Smooth muscle cell (in vitro differentiated cells): Measurements from ENCODE around the gene MBNL2. TPM values are rescaled to one million over a fixed set of nuclear protein-coding genes. Genes with fewer than 3 reads are reported as not detected.

Experiments
- DNase-seq: peaks from one replicate; lab custom pipeline; 2025; ENCODE audit not compliant: unreplicated experiment; lab: John Stamatoyannopoulos, UW
- H2AFZ ChIP-seq: fragments of 200-600 bp; sonication (generic); 2 replicates; pipeline ENCODE4 v1.6.0; 2016; ENCODE audit warnings: antibody characterized with exemption, low read depth, mild to moderate bottlenecking
- H3F3A ChIP-seq: fragments of 200-600 bp; sonication (generic); 2 replicates; pipeline ENCODE4 v1.6.0; 2017; ENCODE audit warnings: antibody characterized with exemption, low read depth
- H3K27ac ChIP-seq: fragments of 200-600 bp; sonication (generic); 2 replicates; pipeline ENCODE4 v1.5.1; 2016; ENCODE audit warnings: low read depth, mild to moderate bottlenecking
- H3K27me3 ChIP-seq: fragments of 200-600 bp; sonication (generic); 2 replicates; pipeline ENCODE4 v1.6.1; 2016; ENCODE audit warnings: low read depth, mild to moderate bottlenecking
- H3K36me3 ChIP-seq: fragments of 200-600 bp; sonication (generic); 2 replicates; pipeline ENCODE4 v1.5.1; 2016; ENCODE audit warnings: low read depth
- H3K4me1 ChIP-seq: fragments of 200-600 bp; sonication (generic); 2 replicates; pipeline ENCODE4 v1.5.1; 2016; ENCODE audit warnings: low read depth
- H3K4me2 ChIP-seq: fragments of 200-600 bp; sonication (generic); 2 replicates; pipeline ENCODE4 v1.6.0; 2016; ENCODE audit warnings: mild to moderate bottlenecking
- H3K4me3 ChIP-seq: fragments of 200-600 bp; sonication (generic); 2 replicates; pipeline ENCODE4 v1.5.1; 2016; ENCODE audit warnings: mild to moderate bottlenecking
- H3K79me2 ChIP-seq: fragments of 200-600 bp; sonication (generic); 2 replicates; pipeline ENCODE4 v1.6.0; 2016; ENCODE audit warnings: low read depth, mild to moderate bottlenecking
- H3K9ac ChIP-seq: fragments of 200-600 bp; sonication (generic); 2 replicates; pipeline ENCODE4 v1.6.0; 2016; ENCODE audit warnings: low read depth
- H3K9me3 ChIP-seq: fragments of 200-600 bp; sonication (generic); replicated peaks from 2 replicates; pipeline ENCODE4 v1.5.1; 2016; ENCODE audit warnings: low read depth
- H4K20me1 ChIP-seq: fragments of 200-600 bp; sonication (generic); 2 replicates; pipeline ENCODE4 v1.6.0; 2016; ENCODE audit warnings: low read depth
- CTCF ChIP-seq: fragments of 200-600 bp; sonication (generic); IDR thresholded peaks from 2 replicates; pipeline ENCODE4 v1.5.1; 2017; ENCODE audit warnings: borderline replicate concordance, mild to moderate bottlenecking, antibody characterized with exemption; ENCODE audit not compliant: insufficient read depth, poor library complexity, severe bottlenecking
- WGBS: methylation state at CpG from one replicate; pipeline ENCODE4 v1.1.7; 2016; ENCODE audit warnings: low lambda C conversion rate; 5-methylcytosine and 5-hydroxymethylcytosine counted together
- polyA plus RNA-seq: library from polyadenylated mRNA; unstranded; fragments of >200 nt; fragmentation: Nextera tagmentation; extraction: Ambion mirVana; gene quantifications from 2 replicates; pipeline ENCODE4 v1.2.1, GENCODE V29; 2016
- total RNA-seq: library from RNA; depleted of rRNA; stranded (reverse); fragments of >200 nt; gene quantifications from 2 replicates; pipeline ENCODE4 v1.2.3, GENCODE V29; 2014

Gene MBNL2
- total and polyA plus RNA-seq, 2 experiments from 2014 or later: 33.7 to 120 TPM

- Histone ChIP-seq H3K79me2 (no peaks in the 10 kb centered on the region), H3K9ac (no peak overlapping the region), H3K4me2 (no peak overlapping the region), H3K9me3 (no peaks in the 10 kb centered on the region), H3K36me3 (peaks cover 10% of the 10 kb centered on the region), H3K27ac (no peak overlapping the region), H3K4me3 (no peak overlapping the region), H2AFZ (no peak overlapping the region), H3K4me1 (no peaks in the 10 kb centered on the region), H4K20me1 (no peaks in the 10 kb centered on the region), H3F3A (no peaks in the 10 kb centered on the region), H3K27me3 (no peaks in the 10 kb centered on the region)
- TF ChIP-seq CTCF: no peak
- DNase-seq: no peak
- WGBS: 100% methylated on average over 1 of the region's 1 CpG
These were observed 165.8 kb downstream of the MBNL2 start for GRCh38 chr13:97387890-97388289.

- H3K27me3 ChIP-seq: no peaks in the 10 kb centered on the region
- no peaks in the 10 kb centered on the region for H4K20me1 ChIP-seq
- no peaks in the 10 kb centered on the region for H3K4me1 ChIP-seq
- H2AFZ ChIP-seq: no peak overlapping the region
- no peaks in the 10 kb centered on the region for H3F3A ChIP-seq
- H3K4me3 ChIP-seq: no peak overlapping the region
- H3K27ac ChIP-seq: no peak overlapping the region
- H3K9ac ChIP-seq: no peak overlapping the region
- H3K4me2 ChIP-seq: no peak overlapping the region
- peaks cover 10% of the 10 kb centered on the region for H3K36me3 ChIP-seq
- no peak for TF ChIP-seq CTCF
- 91% methylated on average over 3 of the region's 3 CpGs for WGBS
- no peaks in the 10 kb centered on the region for H3K79me2 ChIP-seq
- no peaks in the 10 kb centered on the region for H3K9me3 ChIP-seq
- no peak for DNase-seq
These were observed 166.2 kb downstream of the MBNL2 start for GRCh38 chr13:97388373-97388772.

- Histone ChIP-seq H3K4me2 (peak overlapping the region; percentile 25), H3K79me2 (no peaks in the 10 kb centered on the region), H3K4me1 (no peaks in the 10 kb centered on the region), H3F3A (peaks cover 9% of the 10 kb centered on the region), H3K27me3 (no peaks in the 10 kb centered on the region), H4K20me1 (no peaks in the 10 kb centered on the region), H3K9me3 (no peaks in the 10 kb centered on the region), H2AFZ (no peak overlapping the region), H3K36me3 (peaks cover 10% of the 10 kb centered on the region), H3K4me3 (no peak overlapping the region), H3K9ac (no peak overlapping the region), H3K27ac (no peak overlapping the region)
- 81% methylated on average over 3 of the region's 3 CpGs for WGBS
- no peak for TF ChIP-seq CTCF
- DNase-seq: no peak
These were observed 168.9 kb downstream of the MBNL2 start for GRCh38 chr13:97390941-97391600.

- peaks cover 10% of the 10 kb centered on the region for H3K36me3 ChIP-seq
- DNase-seq: no peak
- H3K4me2 ChIP-seq: no peak overlapping the region
- no peak overlapping the region for H3K27ac ChIP-seq
- TF ChIP-seq CTCF: no peak
- no peaks in the 10 kb centered on the region for H4K20me1 ChIP-seq
- H2AFZ ChIP-seq: no peak overlapping the region
- WGBS: 90% methylated on average over 1 of the region's 1 CpG
- H3K9me3 ChIP-seq: no peaks in the 10 kb centered on the region
- H3F3A ChIP-seq: peaks cover 9% of the 10 kb centered on the region
- no peak overlapping the region for H3K4me3 ChIP-seq
- no peaks in the 10 kb centered on the region for H3K27me3 ChIP-seq
- no peaks in the 10 kb centered on the region for H3K79me2 ChIP-seq
- no peak overlapping the region for H3K9ac ChIP-seq
- no peaks in the 10 kb centered on the region for H3K4me1 ChIP-seq
These were observed 169.9 kb downstream of the MBNL2 start for GRCh38 chr13:97392020-97392419.
